Hepatocyte (in vitro differentiated cells): Measurements from ENCODE around the gene MYRIP. TPM values are rescaled to one million over a fixed set of nuclear protein-coding genes. Genes with fewer than 3 reads are reported as not detected.

Source experiments
- DNase-seq: peaks from one replicate; pipeline ENCODE4 v3.0.0-alpha.2; 2016; ENCODE audit warnings: low spot score
- H2AFZ ChIP-seq: fragments of 200-600 bp; sonication (generic); 2 replicates; pipeline ENCODE4 v1.6.0; 2016; ENCODE audit warnings: antibody characterized with exemption, mild to moderate bottlenecking
- H3K27ac ChIP-seq: fragments of 200-600 bp; sonication (generic); 2 replicates; pipeline ENCODE4 v1.5.1; 2016; ENCODE audit warnings: mild to moderate bottlenecking
- H3K27me3 ChIP-seq: fragments of 200-600 bp; sonication (generic); 2 replicates; pipeline ENCODE4 v1.6.1; 2016
- H3K36me3 ChIP-seq: fragments of 200-600 bp; sonication (generic); replicated peaks from 2 replicates; pipeline ENCODE4 v1.5.1; 2016; ENCODE audit warnings: low read depth; ENCODE audit not compliant: insufficient read depth
- H3K4me1 ChIP-seq: fragments of 200-600 bp; sonication (generic); 2 replicates; pipeline ENCODE4 v1.5.1; 2016; ENCODE audit warnings: mild to moderate bottlenecking, moderate library complexity; ENCODE audit not compliant: insufficient read depth
- H3K4me2 ChIP-seq: fragments of 200-600 bp; sonication (generic); 2 replicates; pipeline ENCODE4 v1.6.0; 2016
- H3K4me3 ChIP-seq: fragments of 200-600 bp; sonication (generic); 2 replicates; pipeline ENCODE4 v1.5.1; 2016; ENCODE audit warnings: mild to moderate bottlenecking
- H3K79me2 ChIP-seq: fragments of 200-600 bp; sonication (generic); 2 replicates; pipeline ENCODE4 v1.6.0; 2017; ENCODE audit warnings: mild to moderate bottlenecking
- H3K9me2 ChIP-seq: fragments of 200-600 bp; sonication (generic); replicated peaks from 2 replicates; pipeline ENCODE4 v1.6.0; 2017; ENCODE audit warnings: mild to moderate bottlenecking; ENCODE audit not compliant: insufficient read depth
- H3K9me3 ChIP-seq: fragments of 200-600 bp; sonication (generic); 2 replicates; pipeline ENCODE4 v1.5.1; 2016; ENCODE audit warnings: low read depth, mild to moderate bottlenecking
- H4K20me1 ChIP-seq: fragments of 200-600 bp; sonication (generic); 2 replicates; pipeline ENCODE4 v1.6.0; 2016; ENCODE audit warnings: mild to moderate bottlenecking; ENCODE audit not compliant: insufficient read depth, poor library complexity, severe bottlenecking
- CTCF ChIP-seq: fragments of 200-600 bp; sonication (generic); IDR thresholded peaks from 2 replicates; pipeline ENCODE4 v1.5.1; 2016; ENCODE audit warnings: antibody characterized with exemption, mild to moderate bottlenecking; ENCODE audit not compliant: poor library complexity
- EZH2 ChIP-seq: fragments of 200-600 bp; sonication (generic); IDR thresholded peaks from 2 replicates; pipeline ENCODE4 v1.6.1; 2016; ENCODE audit warnings: antibody characterized with exemption, mild to moderate bottlenecking, borderline replicate concordance
- EZH2phosphoT487 ChIP-seq: fragments of 200-600 bp; sonication (generic); IDR thresholded peaks from one replicate; pipeline ENCODE4 v1.6.1; 2018; ENCODE audit warnings: antibody characterized with exemption, mild to moderate bottlenecking, low read depth, moderate library complexity; ENCODE audit not compliant: unreplicated experiment, severe bottlenecking
- WGBS: methylation state at CpG from one replicate; pipeline ENCODE4 v1.1.6; 2016; ENCODE audit warnings: low lambda C conversion rate; ENCODE audit errors: missing lambda C conversion rate; 5-methylcytosine and 5-hydroxymethylcytosine counted together
- polyA plus RNA-seq: library from polyadenylated mRNA; unstranded; fragments of >200 nt; fragmentation: Nextera tagmentation; extraction: Ambion mirVana; gene quantifications from 2 replicates; pipeline ENCODE4 v1.2.1, GENCODE V29; 2016
- total RNA-seq: library from RNA; depleted of rRNA; stranded (reverse); fragments of >200 nt; gene quantifications from 2 replicates; pipeline ENCODE4 v1.2.3, GENCODE V29; 2014

Gene MYRIP
- total and polyA plus RNA-seq, 2 experiments from 2014 or later, result 0.57 TPM; not detected in 1

- Histone ChIP-seq H3K9me2 (no peaks in the 10 kb centered on the region), H3K4me1 (peaks cover 3% of the 10 kb centered on the region), H3K27me3 (no peaks in the 10 kb centered on the region), H2AFZ (no peak overlapping the region), H3K9me3 (no peaks in the 10 kb centered on the region), H4K20me1 (no peaks in the 10 kb centered on the region), H3K27ac (no peak overlapping the region), H3K4me2 (no peak overlapping the region), H3K79me2 (no peaks in the 10 kb centered on the region), H3K4me3 (no peak overlapping the region), H3K36me3 (no peaks in the 10 kb centered on the region)
- TF ChIP-seq CTCF, result no peak
- TF ChIP-seq EZH2phosphoT487, result no peak
- TF ChIP-seq EZH2, result no peak
- no peak for DNase-seq
- 78% methylated on average over 1 of the region's 1 CpG for WGBS
Measured at GRCh38 chr3:40302784-40303183, 493.4 kb downstream of the MYRIP start.

- Histone ChIP-seq H2AFZ (no peak overlapping the region), H3K9me3 (no peaks in the 10 kb centered on the region), H3K27me3 (no peaks in the 10 kb centered on the region), H3K9me2 (no peaks in the 10 kb centered on the region), H4K20me1 (no peaks in the 10 kb centered on the region), H3K27ac (no peak overlapping the region), H3K4me1 (peaks cover 9% of the 10 kb centered on the region), H3K4me2 (no peak overlapping the region), H3K36me3 (no peaks in the 10 kb centered on the region), H3K4me3 (no peak overlapping the region), H3K79me2 (no peaks in the 10 kb centered on the region)
- TF ChIP-seq CTCF (no peak), EZH2 (no peak), EZH2phosphoT487 (no peak)
- DNase-seq, result no peak
- WGBS, result 96% methylated on average over 2 of the region's 2 CpGs
Measured at GRCh38 chr3:40304352-40304751, 494.9 kb downstream of the MYRIP start.

GRCh38 chr3:40306336-40306735 lies 496.9 kb downstream of the MYRIP start:
- no peaks in the 10 kb centered on the region for H3K9me2 ChIP-seq
- peaks cover 15% of the 10 kb centered on the region for H3K79me2 ChIP-seq
- H2AFZ ChIP-seq, result no peak overlapping the region
- no peak for DNase-seq
- H3K27ac ChIP-seq, result no peak overlapping the region
- no peaks in the 10 kb centered on the region for H3K27me3 ChIP-seq
- no peak overlapping the region for H3K4me3 ChIP-seq
- H4K20me1 ChIP-seq, result no peaks in the 10 kb centered on the region
- 94% methylated on average over 3 of the region's 3 CpGs for WGBS
- H3K4me1 ChIP-seq, result peaks cover 8% of the 10 kb centered on the region
- no peaks in the 10 kb centered on the region for H3K9me3 ChIP-seq
- TF ChIP-seq CTCF, result no peak
- TF ChIP-seq EZH2phosphoT487, result no peak
- TF ChIP-seq EZH2, result no peak
- no peaks in the 10 kb centered on the region for H3K36me3 ChIP-seq
- no peak overlapping the region for H3K4me2 ChIP-seq

- Histone ChIP-seq H3K9me3 (no peaks in the 10 kb centered on the region), H3K27me3 (no peaks in the 10 kb centered on the region), H3K79me2 (peaks cover 23% of the 10 kb centered on the region), H3K36me3 (no peaks in the 10 kb centered on the region), H3K4me2 (no peak overlapping the region), H4K20me1 (peaks cover 4% of the 10 kb centered on the region), H3K27ac (no peak overlapping the region), H2AFZ (no peak overlapping the region), H3K4me1 (peaks cover 13% of the 10 kb centered on the region), H3K4me3 (no peak overlapping the region), H3K9me2 (no peaks in the 10 kb centered on the region)
- no peak for DNase-seq
- TF ChIP-seq CTCF (no peak), EZH2phosphoT487 (no peak), EZH2 (no peak)
- 78% methylated on average over 1 of the region's 1 CpG for WGBS
Measured at GRCh38 chr3:40307176-40307575, 497.8 kb downstream of the MYRIP start.
